Measurements from ENCODE around the gene PPP2R3A. TPM values are rescaled to one million over a fixed set of nuclear protein-coding genes. Genes with fewer than 3 reads are reported as not detected.
"Not testable (repeated sequence)": the region's sequence is repeated elsewhere in the genome, so short reads cannot be mapped to it uniquely, and the experiment has no call there.

Gene PPP2R3A
- total RNA-seq, 1 donor from 2014 or later, result 24.8 TPM

DNA sequence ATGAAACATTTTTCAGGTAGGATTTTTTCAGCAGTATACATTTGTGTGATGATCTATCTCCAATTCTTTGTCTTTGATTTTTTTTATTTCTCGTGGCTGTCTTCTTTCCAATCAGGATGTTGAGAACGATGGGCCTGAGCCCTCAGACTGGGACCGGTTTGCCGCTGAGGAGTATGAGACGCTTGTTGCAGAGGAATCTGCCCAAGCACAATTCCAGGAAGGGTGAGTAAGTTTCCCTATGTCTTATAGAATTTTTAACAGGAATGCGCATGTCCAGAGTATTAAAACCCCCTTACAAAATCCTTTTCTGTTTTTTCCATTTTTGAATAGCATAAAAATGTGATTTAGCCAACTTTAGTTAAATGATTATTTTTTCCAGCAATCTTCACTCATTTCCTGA lies 140.6 kb downstream of the PPP2R3A start:
- DNase-seq, result no peak

DNA sequence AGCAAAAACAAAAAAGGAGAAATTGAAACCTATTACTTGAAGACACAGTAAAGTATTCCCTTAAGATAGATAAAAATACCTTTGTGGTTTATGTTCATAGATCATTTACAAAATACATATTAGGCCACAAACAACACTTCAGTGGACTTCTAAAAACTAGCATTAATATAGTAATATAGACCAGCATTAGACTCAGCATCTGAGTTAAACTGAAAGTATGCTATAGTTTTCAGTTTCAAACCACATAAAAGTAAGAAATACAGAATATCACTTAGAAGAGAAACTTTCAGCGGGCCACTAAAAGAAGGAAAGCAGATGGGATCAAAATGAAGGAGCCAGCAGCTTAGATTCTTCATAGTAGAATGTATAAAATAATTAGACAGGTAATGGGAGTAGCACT lies 144.0 kb downstream of the PPP2R3A start:
- DNase-seq, result no peak

DNA sequence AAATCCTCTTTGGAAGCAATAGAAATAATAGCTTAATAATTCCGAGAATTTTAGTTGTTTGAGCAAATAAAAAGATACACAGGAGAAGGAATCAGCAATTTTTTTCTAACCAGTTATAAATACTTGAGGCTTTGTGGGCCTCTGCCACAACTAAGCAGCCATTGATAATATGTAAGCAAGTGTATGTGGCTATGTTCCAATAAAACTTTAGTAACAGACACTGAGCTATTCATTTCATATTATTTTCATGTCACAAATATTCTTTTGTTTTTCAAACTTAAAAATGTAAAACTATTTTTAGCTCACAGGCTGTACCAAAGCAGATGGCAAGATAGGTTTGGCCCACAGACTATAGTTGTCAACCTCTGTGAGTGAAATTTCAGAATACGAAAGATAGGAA lies 145.0 kb downstream of the PPP2R3A start:
- no peak for DNase-seq

DNA sequence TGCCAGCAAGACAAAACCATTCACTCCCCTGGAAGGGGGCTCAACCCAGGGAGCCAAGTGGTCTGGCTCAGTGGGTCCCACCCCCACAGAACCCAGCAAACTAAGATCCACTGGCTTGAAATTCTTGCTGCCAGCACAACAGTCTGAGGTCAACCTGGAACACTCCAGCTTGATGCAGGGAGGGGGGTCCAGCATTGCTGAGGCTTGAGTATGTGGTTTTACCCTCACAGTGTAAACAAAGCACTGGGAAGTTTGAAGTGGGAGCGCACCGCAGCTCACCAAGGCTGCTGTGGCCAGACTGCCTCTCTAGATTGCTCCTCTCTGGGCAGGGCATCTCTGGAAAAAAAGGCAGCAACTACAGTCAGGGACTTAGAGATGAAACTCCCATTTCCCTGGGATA lies 148.9 kb downstream of the PPP2R3A start:
- DNase-seq, result no peak

DNA sequence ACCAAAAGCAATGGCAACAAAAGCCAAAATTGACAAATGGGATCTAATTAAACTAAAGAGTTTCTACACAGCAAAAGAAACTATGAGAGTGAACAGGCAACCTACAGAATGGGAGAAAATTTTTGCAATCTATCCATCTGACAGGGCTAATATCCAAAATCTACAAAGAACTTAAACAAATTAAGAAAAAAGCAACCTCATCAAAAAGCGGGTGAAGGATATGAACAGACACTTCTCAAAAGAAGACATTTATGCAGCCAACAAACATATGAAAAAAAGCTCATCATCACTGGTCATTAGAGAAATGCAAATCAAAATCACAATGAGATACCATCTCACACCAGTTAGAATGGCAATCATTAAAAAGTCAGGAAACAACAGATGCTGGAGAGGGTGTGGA lies 153.8 kb downstream of the PPP2R3A start:
- DNase-seq, result not testable (repeated sequence)

DNA sequence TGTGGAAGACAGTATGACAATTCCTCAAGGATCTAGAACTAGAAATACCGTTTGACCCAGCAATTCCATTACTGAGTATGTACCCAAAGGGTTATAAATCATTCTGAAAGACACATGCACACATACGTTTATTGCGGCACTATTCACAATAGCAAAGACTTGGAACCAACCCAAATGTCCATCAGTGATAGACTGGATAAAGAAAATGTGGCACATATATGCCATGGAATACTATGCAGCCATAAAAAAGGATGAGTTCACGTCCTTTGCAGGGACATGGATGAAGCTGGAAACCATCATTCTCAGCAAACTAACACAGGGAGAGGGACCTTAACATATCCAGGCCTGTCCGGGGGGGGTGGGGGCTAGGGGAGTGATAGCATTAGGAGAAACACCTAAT lies 154.3 kb downstream of the PPP2R3A start:
- DNase-seq, result not testable (repeated sequence)

DNA sequence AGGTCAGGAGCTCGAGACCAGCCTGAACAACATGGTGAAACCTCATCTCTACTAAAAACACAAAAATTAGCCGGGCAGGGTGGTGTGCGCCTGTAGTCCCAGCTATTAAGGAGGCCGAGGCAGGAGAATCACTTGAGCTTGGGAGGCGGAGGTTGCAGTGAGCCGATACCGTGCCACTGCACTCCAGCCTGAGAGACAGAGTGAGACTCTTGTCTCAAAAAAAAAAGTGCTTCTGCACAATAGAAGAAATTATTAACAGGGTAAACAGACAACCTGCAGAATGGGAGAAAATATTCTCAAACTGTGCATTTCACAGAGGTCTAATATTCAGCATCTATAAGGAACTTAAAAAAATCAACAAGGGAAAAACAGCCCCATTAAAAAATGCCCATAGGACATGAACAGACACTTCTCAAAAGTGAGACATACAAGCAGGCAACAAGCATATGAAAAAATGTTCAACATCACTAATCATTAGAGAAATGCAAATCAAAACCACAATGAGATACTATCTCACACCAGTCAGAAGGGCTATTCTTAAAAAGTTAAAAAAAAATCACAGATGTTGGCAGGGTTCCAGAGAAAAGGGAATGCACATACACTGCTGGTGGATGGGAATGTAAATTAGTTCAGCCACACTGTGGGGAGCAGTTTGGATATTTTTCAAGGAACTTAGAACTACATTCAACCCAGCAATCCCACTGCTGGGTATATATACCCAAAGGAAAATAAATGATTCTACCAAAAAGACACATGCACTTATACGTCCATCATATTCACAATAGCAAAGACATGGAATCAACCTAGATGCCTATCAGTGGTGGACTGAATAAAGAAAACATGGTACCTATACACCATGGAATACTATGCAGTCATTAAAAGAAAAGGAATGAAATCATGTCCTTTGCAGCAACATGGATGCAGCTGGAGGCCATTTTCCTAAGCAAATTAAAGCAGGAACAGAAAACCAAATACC lies 155.1 kb downstream of the PPP2R3A start:
- no peak for DNase-seq

DNA sequence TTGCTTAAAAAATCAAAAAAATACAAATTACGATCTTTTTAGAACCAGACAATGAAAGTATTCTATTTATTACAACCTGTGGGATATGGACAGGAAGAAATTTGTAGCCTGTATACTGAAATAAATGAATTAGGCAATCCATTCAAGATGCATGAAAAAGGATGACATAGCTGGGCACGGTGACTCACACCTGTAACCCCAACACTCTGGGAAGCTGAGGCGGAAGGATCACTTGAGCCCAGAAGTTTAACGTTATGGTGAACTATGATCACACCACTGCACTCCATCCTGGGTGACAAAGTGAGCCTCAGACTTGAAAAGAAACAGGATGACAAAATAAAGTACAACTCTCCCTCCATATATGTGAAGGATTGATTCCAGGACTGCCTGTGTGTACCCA lies 156.5 kb downstream of the PPP2R3A start:
- DNase-seq, result no peak

DNA sequence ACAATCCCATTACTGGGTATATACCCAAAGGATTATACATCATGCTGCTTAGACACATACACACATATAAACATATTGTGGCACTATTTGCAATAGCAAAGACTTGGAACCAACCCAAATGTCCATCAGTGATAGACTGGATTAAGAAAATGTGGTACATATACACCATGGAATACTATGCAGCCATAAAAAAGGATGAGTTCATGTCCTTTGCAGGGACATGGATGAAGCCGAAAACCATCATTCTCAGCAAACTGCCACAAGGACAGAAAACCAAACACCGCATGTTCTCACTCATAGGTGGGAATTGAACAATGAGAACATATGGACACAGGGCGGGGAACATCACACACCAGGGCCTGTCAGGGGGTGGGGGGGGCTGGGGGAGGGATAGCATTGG lies 166.1 kb downstream of the PPP2R3A start:
- not testable (repeated sequence) for DNase-seq

DNA sequence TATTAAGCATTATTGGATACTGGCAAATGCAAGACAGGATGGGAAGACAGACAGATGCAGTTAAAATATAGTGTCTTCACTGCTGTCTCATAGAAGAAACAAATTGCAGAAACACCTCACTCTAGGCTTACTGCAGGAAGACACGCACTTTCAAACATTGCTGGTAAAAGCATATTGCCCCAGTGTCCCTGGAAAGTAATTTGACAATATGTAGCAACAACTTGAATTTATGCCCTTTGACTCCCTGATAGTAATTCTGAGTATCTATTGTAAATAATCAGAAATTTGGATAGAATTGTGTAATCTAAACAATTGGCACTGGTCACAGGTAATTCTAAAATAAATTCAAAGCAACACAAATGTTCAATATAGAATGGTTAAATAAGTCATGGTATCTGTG lies 168.6 kb downstream of the PPP2R3A start:
- DNase-seq, result no peak

DNA sequence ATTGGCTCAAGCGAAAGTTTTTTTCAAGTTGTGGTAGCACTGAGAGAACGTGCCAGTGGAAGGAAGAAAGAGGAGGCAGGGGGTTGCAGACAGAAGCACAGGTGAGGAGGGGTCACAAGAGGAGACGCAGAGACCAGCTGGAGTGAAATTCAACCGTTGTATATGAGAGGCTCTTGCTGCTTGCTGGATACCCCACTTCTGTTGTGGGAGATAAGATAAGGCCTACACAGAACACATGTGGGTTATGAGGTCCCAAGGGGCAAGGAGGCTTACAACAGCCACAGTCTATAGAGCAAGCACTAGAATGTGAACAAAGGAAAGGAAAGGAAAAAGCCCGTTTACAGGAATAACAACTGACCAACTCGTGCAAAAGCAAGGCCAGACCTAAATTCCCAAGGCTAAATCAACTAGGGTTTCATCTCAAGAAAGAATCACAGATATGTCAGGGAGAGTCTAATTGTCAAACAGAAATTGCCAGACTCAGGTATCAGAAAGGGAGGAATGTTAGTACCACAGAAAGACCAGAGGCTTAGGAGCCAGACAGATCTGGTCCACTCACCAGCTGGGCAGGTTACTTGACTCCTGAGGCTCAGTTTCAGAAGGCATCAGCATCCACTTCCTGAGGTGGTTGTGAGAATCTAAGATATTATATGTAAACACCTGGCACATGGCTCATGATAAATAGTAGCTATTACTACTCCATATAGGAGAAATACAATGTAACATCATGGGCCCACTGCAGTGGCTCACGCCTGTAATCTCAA lies 169.7 kb downstream of the PPP2R3A start:
- DNase-seq, result no peak

DNA sequence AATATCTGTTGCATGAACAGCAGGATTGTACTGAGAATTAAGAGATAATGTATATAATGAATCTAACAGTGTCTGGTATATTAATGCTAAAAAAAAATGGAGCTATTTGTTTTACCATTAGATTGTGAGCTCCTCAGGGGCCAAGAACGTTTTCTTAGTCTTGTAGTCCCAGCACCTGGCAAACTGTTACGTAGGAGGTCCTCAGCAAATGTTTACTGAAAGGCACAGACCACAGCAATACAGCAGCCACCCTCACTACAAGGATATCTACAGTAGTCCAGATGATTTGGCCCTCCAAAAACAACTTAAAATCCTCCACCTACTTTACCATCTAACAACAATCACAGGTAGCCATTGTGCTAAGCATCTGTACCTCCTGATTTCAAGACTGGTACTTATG lies 170.9 kb downstream of the PPP2R3A start:
- DNase-seq, result no peak

DNA sequence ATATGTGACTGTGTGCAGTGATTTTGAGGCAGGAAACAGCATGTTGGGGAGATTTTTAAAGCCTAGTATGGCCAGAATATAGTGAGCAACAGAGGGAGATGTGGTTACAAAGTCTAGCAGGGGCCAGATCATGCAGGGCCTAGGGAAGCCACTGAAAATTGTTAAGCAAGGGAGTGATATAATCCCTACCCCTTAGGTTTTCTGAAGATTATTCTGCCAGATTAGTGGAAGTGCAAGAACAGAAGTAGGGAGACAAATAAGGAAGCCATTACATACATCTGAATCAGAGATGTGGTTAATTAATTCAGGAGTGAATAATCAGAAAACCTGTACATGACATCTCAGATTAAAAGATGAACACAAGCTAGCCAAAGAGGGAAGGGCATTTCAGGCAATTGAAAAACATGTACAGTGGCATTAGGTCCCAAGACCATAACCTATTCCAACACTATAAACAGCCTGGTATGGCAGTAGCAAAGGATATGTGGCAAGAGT lies 175.8 kb downstream of the PPP2R3A start:
- no peak for DNase-seq

DNA sequence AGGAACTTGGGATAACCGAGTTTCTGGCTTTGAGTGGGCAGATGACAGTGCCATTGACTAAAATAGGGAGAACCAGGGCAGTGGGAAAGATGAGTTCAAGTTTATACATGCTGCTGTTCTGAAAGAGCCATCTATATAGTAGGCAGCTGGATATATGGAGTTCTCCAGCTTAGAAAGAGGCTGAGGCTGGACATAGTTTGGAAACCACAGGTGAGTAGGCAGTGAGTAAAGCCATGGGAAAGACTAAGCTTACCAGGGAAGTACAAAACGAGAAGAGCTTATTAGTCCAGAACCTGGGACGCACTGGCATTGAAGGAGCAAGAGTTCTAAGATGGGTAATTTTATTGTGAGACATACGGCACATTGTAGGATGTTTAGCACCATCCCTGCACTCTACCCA lies 176.4 kb downstream of the PPP2R3A start:
- no peak for DNase-seq

DNA sequence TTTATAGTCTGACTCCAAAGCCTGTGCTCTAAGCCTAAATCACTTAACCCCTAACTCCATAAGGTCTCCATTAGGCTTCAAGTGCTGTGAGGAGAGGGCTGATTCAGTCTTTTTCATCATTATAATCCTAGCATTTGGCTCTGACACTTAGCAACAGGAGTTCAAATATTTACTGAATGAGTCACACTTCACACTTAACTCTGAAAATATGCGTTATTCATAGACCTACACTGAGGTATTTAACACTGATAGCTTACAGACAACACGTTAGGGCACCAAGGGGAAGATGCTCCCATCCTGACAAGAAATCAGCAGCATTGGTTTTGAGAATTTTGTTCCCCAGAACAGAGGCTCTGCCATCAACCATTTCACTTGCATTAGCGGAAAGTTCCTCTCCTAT lies 177.1 kb downstream of the PPP2R3A start:
- DNase-seq, result no peak

DNA sequence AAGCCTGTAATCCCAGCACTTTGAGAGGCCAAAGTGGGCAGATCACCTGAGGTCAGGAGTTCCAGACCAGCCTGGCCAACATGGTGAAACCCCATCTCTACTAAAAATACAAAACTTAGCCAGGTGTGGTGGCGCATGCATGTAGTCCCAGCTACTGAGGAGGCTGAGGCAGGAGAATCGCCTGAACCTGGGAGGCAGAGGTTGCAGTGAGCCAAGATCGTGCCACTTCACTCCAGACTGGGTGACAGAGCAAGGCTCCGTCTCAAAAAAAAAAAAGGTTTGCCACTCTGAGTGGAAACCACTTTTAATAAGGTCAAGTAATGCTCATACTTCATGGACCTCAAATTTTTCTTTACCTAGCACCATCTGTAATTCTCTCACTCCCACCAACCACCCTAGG lies 178.9 kb downstream of the PPP2R3A start:
- not testable (repeated sequence) for DNase-seq

DNA sequence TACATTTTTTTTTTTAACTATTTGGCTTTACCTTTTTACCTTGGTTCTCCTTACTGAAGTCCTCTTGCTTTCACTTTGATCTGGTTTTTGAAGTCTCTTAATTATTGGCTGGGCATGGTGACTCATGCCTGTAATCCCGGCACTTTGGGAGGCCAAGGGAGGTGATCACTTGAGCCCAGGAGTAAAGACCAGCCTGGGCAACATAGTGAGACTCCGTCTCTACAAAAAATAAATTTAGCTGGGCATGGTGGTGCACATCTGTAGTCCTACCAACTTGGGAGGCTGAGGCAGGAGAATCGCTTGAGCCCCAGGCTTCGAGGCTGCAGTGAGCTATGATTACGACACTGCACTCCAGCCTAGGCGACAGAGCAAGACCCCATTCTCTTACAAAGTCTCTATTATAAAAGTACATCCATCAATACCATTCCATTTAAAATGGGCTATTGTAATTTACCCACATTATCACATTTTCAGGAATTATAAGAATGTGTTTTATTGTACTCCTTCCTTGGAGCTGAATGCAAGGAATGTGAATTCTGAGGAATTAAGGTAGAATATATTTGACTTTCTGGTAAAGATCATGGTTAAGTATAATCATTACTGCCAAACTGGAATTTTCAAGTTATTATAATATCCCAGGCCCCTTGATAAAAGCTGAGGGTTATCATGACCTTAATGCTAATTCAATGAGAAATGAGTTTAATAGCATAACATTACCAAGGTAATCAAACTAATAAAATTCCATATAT lies 181.6 kb downstream of the PPP2R3A start:
- DNase-seq, result no peak

DNA sequence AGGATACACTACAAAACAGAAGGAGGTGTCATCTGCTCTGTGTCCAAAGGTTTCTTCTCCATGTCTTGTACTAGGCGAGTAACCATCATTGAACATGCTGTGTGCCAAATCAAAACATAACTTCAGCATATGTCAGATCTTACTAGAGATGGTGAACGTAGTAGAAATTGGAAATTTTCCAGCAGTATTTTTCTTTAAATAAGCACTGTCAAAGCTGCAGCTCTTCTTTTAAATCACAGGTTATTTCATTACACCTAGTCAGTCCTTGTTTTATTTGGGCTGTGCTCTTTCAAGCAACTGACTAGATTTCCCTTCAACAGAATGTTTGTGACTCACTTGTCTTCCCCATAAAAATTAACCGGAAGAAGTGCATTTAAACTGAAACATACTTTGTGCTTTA lies 184.1 kb downstream of the PPP2R3A start:
- DNase-seq, result no peak

DNA sequence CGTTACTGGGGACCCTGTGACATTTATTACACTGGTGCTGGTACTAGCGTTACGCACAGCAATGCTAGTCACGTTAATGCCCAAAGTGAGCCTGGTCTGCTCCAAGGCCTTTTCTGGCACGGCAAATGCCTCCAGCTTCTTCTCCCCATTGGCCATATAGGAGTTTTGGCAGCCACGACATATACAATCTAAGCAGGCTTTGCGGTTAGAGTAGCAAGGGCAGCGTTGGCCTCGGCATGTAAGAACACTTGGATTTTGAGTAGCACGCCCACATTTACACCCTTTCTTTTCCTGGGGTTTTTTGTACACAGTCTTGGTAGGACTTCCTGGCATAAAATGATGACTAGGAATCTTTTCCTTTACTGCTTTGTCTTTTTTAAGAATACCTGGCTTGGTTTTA lies 185.7 kb downstream of the PPP2R3A start:
- DNase-seq, result no peak

DNA sequence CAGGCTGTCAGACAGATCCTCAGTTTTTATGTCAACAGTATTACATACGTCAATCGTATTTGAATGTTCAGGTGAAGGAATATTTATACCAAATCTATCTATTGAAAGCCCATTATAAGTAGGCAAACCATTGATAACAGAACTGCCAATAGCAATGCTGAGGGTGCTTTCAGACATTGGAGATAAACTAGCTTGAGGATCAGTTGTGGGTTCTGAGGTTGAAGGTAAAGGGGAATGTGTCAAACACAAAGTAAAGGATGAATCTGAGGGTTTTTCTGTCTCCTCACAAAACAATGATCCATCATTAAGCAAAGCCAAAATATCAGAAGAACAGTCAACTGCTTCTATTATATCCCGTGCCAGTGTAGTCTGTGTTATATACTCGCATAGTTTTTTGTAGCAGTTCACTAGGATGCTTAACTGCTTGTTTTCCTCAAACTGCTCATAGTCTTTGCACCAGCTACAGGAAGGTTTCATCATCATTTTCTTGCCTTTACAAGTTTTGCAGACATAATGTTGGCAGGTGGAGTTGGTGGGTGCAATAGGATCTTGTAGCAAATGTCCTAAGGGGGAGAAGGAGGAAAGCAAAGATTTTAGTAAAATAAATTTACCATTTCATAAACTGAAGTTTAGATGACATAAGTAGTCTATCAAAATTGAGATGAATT lies 186.8 kb downstream of the PPP2R3A start:
- DNase-seq, result no peak

DNA sequence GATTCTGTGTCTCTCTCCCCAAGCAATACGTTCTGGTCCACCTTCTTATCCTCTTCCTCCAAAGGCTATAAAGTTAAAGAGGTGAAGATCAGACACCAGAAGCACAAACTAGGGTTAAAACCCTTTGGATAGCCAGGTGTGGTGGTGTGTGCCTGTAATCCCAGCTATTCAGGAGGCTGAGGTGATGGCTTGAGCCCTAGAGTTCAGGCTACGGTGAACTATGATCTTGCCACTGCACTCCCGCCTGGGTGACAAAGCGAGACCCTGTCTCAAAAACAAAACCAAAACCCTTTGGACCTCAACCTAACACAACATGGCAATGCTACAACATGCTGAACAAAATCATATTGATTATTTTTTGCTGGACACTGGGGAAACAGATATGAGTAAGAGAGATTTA lies 187.4 kb downstream of the PPP2R3A start:
- DNase-seq, result no peak

DNA sequence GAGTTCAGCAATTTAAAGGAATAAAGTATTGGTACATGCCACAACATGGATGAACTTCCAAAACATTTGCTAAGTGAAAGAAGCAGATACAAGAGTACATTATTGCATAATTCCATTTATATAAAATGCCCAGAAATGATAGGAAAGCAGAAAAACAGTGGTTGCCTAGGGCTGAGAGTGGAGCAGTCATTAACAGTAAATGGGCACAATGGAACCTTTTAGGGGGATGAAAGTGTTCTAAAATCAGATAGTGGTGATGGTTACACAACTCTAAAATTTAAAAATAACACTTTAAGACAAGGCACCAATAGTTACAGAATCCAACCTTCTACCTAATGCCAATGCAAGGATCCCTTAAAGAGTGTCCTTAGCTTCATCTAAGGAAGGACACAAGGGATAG lies 196.0 kb downstream of the PPP2R3A start:
- DNase-seq, result no peak

All from skin of body (tissue), 2 donors.